GM12892 (cell line): ENCODE measurements around the gene MYO16.

Experiments
- POLR2A ChIP-seq: IDR thresholded peaks from 2 replicates; pipeline ENCODE4 v1.6.1; 2011; ENCODE audit warnings: low read depth, low read length, control low read depth
- POLR2AphosphoS5 ChIP-seq: IDR thresholded peaks from 2 replicates; pipeline ENCODE4 v1.6.1; 2011; ENCODE audit warnings: low read depth, low read length, control low read depth

DNA sequence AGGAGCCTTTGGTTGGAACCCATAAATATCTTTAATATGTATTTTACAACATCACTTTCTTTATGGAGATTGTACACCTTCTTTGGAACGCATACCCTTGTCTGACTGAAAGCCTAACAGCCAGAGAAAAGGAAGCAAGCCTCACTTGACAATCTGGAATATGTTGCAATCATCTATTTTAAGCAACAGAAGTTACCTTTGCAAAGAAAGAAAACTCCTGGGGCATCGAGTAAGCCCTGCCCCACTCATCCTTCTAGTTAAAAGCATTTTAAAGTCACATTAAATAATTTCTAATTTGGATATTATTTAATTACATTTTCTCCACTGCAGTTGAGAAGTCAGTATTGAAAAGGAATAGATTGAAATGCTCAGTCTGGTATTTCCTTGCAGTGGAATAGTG is 542.7 kb downstream of the MYO16 start:
- TF ChIP-seq POLR2AphosphoS5 (no peak), POLR2A (no peak)
